HCT116 (cell line): ENCODE results near the gene BLNK. TPM values are rescaled to one million over a fixed set of nuclear protein-coding genes. Genes with fewer than 3 reads are reported as not detected.

Experiments
- ATAC-seq: fragments of 200-7000 bp; cut with Tn5 transposase; 2 replicates; pipeline ENCODE4 v1.9.1; 2020; ENCODE audit warnings: mild to moderate bottlenecking, moderate library complexity
- BruUV-seq: library from RNA; stranded (reverse); fragments of 400-500 nt; replicated peaks from 2 replicates; lab custom pipeline; 2021; lab: Mats Ljungman, UMichigan
- CTCF ChIA-PET: fragments of 300-600 bp; sonication (Branson Sonifier 250); formaldehyde crosslinking; loops from one replicate; lab custom pipeline; 2021; ENCODE audit warnings: antibody characterized with exemption; lab: Charles Lee
- POLR2A ChIA-PET: fragments of 300-600, 350-600 bp; sonication (Branson Sonifier 250); formaldehyde crosslinking; loops from one replicate; lab custom pipeline; 2021; ENCODE audit warnings: antibody characterized with exemption; lab: Charles Lee
- RAD21 ChIA-PET, 2 experiments: fragments of 300-600 bp; sonication (Branson Sonifier 250); formaldehyde crosslinking; loops; one replicate each; lab custom pipeline; 2023; ENCODE audit warnings: low total read pairs in 2 of 2; ENCODE audit not compliant: uncharacterized antibody in 2 of 2, unreplicated experiment in 2 of 2, low non-redundant PET in 1 of 2; lab: Charles Lee
- DNase-seq: peaks from one replicate; pipeline ENCODE4 v3.0.0-alpha.2; 2010; ENCODE audit warnings: low read depth, low spot score
- H2AFZ ChIP-seq: fragments of 200-600 bp; shearing (Covaris generic), sonication (generic); 2 replicates; pipeline ENCODE4 v1.6.1; 2017; ENCODE audit warnings: low read depth, mixed run types, mixed read lengths, antibody characterized with exemption, low read length; ENCODE audit not compliant: poor library complexity, severe bottlenecking
- H3K27ac ChIP-seq: 2 replicates; pipeline ENCODE4 v1.5.1; 2012; ENCODE audit warnings: low read depth, low read length
- H3K27me3 ChIP-seq: fragments of 200-600 bp; sonication (generic); 2 replicates; pipeline ENCODE4 v1.6.1; 2016; ENCODE audit warnings: mixed run types, low read length, mixed read lengths; ENCODE audit not compliant: insufficient read depth
- H3K36me3 ChIP-seq, 2 experiments: fragments of 200-500 bp in 1 of 2; fragments of 200-600 bp in 1 of 2; sonication (Bioruptor generic) in 1 of 2; sonication (generic) in 1 of 2; 2 replicates each; pipeline versions ENCODE4 v1.5.1 to v1.6.1; 2014 to 2016; ENCODE audit warnings: low read length in 2 of 2, inconsistent platforms in 1 of 2, mixed read lengths in 1 of 2, mixed run types in 1 of 2; ENCODE audit not compliant: insufficient read depth in 2 of 2, control insufficient read depth in 1 of 2
- H3K4me1 ChIP-seq, 2 experiments: fragments of 200-600 bp in 1 of 2; sonication (generic) in 1 of 2; 2 replicates each; pipeline versions ENCODE4 v1.5.1 to v1.6.1; 2012 to 2017; ENCODE audit warnings: low read length in 2 of 2, inconsistent platforms in 1 of 2, mild to moderate bottlenecking in 1 of 2, mixed read lengths in 1 of 2, mixed run types in 1 of 2, moderate library complexity in 1 of 2; ENCODE audit not compliant: insufficient read depth in 2 of 2, control insufficient read depth in 1 of 2
- H3K4me2 ChIP-seq: fragments of 200-600 bp; sonication (generic); 2 replicates; pipeline ENCODE4 v1.6.1; 2017; ENCODE audit warnings: mixed run types, low read length, mixed read lengths
- H3K4me3 ChIP-seq, 2 experiments: fragments of 200-600 bp in 1 of 2; sonication (generic) in 1 of 2; replicated peaks in 1 of 2; 2 replicates each; pipeline ENCODE4 v1.5.1; 2011 to 2016; ENCODE audit warnings: low read length in 2 of 2, control low read depth in 1 of 2, low read depth in 1 of 2, mild to moderate bottlenecking in 1 of 2, mixed read lengths in 1 of 2, mixed run types in 1 of 2
- H3K79me2 ChIP-seq: fragments of 200-600 bp; sonication (generic); 2 replicates; pipeline ENCODE4 v1.6.1; 2017; ENCODE audit warnings: mild to moderate bottlenecking, mixed run types, low read length, moderate library complexity, mixed read lengths; ENCODE audit not compliant: insufficient read depth
- H3K9ac ChIP-seq: fragments of 200-600 bp; sonication (generic); 2 replicates; pipeline ENCODE4 v1.6.1; 2016; ENCODE audit warnings: low read length, mixed read lengths
- H3K9me2 ChIP-seq: fragments of 200-600 bp; sonication (generic), shearing (Covaris generic); 2 replicates; pipeline ENCODE4 v1.6.1; 2017; ENCODE audit warnings: mixed run types, mild to moderate bottlenecking, moderate library complexity; ENCODE audit not compliant: insufficient read depth
- H3K9me3 ChIP-seq, 2 experiments: fragments of 200-500 bp in 1 of 2; fragments of 200-600 bp in 1 of 2; sonication (Bioruptor generic) in 1 of 2; sonication (generic) in 1 of 2; 2 replicates each; pipeline ENCODE4 v1.6.1; 2014 to 2017; ENCODE audit warnings: low read length in 2 of 2, mixed read lengths in 2 of 2, inconsistent platforms in 1 of 2, low read depth in 1 of 2, mild to moderate bottlenecking in 1 of 2, mixed run types in 1 of 2, moderate library complexity in 1 of 2; ENCODE audit not compliant: control insufficient read depth in 1 of 2, insufficient read depth in 1 of 2
- H4K20me1 ChIP-seq: fragments of 200-600 bp; sonication (generic), shearing (Covaris generic); 2 replicates; pipeline ENCODE4 v1.6.1; 2017; ENCODE audit warnings: mixed run types, mild to moderate bottlenecking, moderate library complexity; ENCODE audit not compliant: insufficient read depth
- CBX3 ChIP-seq: IDR thresholded peaks from 2 replicates; pipeline ENCODE4 v1.6.1; 2012; ENCODE audit warnings: low read depth
- EGR1 ChIP-seq: IDR thresholded peaks from 2 replicates; pipeline ENCODE4 v1.6.1; 2012; ENCODE audit warnings: low read depth
- EZH2 ChIP-seq: fragments of 200-600 bp; sonication (generic); IDR thresholded peaks from 2 replicates; pipeline ENCODE4 v1.6.1; 2017; ENCODE audit warnings: antibody characterized with exemption, mixed run types
- EZH2phosphoT487 ChIP-seq: fragments of 200-600 bp; IDR thresholded peaks from 2 replicates; pipeline ENCODE4 v1.6.1; 2018; ENCODE audit warnings: antibody characterized with exemption, borderline replicate concordance
- FOSL1 ChIP-seq: IDR thresholded peaks from 2 replicates; pipeline ENCODE4 v1.6.1; 2012; ENCODE audit warnings: low read depth
- JUND ChIP-seq: IDR thresholded peaks from 2 replicates; pipeline ENCODE4 v1.6.1; 2012
- POLR2AphosphoS5 ChIP-seq: IDR thresholded peaks from 2 replicates; pipeline ENCODE4 v1.6.1; 2011; ENCODE audit warnings: mild to moderate bottlenecking, low read depth, low read length, moderate library complexity
- SIN3A ChIP-seq: IDR thresholded peaks from 2 replicates; pipeline ENCODE4 v1.6.1; 2012; ENCODE audit warnings: low read depth
- SP1 ChIP-seq: IDR thresholded peaks from 2 replicates; pipeline ENCODE4 v1.6.1; 2012; ENCODE audit warnings: low read depth
- YY1 ChIP-seq: IDR thresholded peaks from 2 replicates; pipeline ENCODE4 v1.6.1; 2011; ENCODE audit warnings: low read length, low read depth, moderate library complexity, mild to moderate bottlenecking; ENCODE audit not compliant: insufficient replicate concordance; ENCODE audit errors: extremely low read depth
- ZNF274 ChIP-seq: fragments of 200-500 bp; sonication (Bioruptor generic); IDR thresholded peaks from 2 replicates; pipeline ENCODE4 v1.6.1; 2014; ENCODE audit warnings: mild to moderate bottlenecking, low read depth, low read length, inconsistent platforms
- intact Hi-C: fragments of 100-400 bp; cut with micrococcal nuclease; formaldehyde crosslinking; loops from 2 replicates; pipeline ENCODE4 v1.10.0; 2022
- total RNA-seq: library from RNA; stranded (reverse); gene quantifications from one replicate; pipeline ENCODE4 v1.2.1, GENCODE V29; 2021; ENCODE audit not compliant: unreplicated experiment
- TF ChIP-seq, protein P1 (sequence below): IDR thresholded peaks from 2 replicates; pipeline ENCODE4 v1.6.1; 2012; ENCODE audit warnings: low read depth

The BLNK gene
- total RNA-seq, 1 experiment from 2014 or later: 0.59 TPM

DNA sequence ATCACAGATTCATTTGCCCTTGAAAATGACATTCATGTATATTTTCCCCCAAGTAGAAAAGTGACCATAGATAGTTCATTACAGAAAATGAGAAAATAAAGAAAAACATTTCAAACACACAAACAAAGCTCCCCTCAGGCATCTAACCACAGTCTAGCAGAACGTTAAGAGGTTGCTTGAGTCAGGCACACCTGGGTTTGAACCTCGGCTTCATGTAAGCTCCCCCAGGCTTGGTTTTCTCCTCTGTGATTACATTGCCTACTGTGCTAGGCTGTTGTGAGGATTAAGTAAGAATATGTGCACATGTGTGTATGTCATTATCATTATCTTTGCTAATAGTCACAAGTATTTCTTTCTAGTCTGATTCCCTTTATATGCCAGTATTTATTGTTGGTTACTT, 42.0 kb upstream of the BLNK start (continued):
- TF ChIP-seq, protein P1, sequence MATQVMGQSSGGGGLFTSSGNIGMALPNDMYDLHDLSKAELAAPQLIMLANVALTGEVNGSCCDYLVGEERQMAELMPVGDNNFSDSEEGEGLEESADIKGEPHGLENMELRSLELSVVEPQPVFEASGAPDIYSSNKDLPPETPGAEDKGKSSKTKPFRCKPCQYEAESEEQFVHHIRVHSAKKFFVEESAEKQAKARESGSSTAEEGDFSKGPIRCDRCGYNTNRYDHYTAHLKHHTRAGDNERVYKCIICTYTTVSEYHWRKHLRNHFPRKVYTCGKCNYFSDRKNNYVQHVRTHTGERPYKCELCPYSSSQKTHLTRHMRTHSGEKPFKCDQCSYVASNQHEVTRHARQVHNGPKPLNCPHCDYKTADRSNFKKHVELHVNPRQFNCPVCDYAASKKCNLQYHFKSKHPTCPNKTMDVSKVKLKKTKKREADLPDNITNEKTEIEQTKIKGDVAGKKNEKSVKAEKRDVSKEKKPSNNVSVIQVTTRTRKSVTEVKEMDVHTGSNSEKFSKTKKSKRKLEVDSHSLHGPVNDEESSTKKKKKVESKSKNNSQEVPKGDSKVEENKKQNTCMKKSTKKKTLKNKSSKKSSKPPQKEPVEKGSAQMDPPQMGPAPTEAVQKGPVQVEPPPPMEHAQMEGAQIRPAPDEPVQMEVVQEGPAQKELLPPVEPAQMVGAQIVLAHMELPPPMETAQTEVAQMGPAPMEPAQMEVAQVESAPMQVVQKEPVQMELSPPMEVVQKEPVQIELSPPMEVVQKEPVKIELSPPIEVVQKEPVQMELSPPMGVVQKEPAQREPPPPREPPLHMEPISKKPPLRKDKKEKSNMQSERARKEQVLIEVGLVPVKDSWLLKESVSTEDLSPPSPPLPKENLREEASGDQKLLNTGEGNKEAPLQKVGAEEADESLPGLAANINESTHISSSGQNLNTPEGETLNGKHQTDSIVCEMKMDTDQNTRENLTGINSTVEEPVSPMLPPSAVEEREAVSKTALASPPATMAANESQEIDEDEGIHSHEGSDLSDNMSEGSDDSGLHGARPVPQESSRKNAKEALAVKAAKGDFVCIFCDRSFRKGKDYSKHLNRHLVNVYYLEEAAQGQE: no peak
- TF ChIP-seq YY1 (no peak), CBX3 (no peak), JUND (no peak), EZH2phosphoT487 (no peak), POLR2AphosphoS5 (no peak), ZNF274 (no peak), SP1 (no peak), SIN3A (no peak)

DNA sequence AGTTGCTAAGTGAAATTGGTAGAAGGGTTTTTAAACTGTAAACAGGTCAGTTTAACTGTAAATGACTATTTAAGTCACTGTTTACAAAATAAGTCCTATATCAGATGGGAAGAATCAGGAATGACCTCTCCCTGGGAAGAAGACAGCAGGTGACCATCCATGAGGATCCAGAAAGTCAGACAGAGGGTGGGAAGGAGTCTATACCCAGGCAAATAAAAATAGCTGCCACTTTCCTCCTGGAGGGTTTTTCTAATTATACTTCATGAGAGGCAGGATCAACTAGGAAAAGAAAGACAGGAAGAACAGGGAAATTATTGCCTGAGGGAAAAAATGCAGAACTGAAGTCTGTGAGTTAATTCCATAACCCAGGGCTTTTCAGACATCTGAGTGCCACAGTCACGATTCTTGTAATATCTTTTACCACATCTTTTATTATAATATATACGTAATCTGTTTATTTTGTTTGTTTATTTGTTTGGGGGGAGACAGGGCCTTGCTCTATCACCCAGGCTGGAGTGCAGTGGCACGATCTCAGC, 39.9 kb upstream of the BLNK start:
- Histone ChIP-seq H3K9ac (no peak overlapping the region), H3K9me3 (no peaks in the 10 kb centered on the region), H3K36me3 (no peaks in the 10 kb centered on the region), H3K4me3 (no peak overlapping the region), H3K27me3 (no peaks in the 10 kb centered on the region), H4K20me1 (no peaks in the 10 kb centered on the region), H3K9me2 (no peaks in the 10 kb centered on the region), H2AFZ (no peak overlapping the region), H3K27ac (no peak overlapping the region), H3K79me2 (no peaks in the 10 kb centered on the region), H3K4me2 (no peak overlapping the region), H3K4me1 (no peaks in the 10 kb centered on the region)
- TF ChIP-seq SP1: no peak
- TF ChIP-seq EGR1: no peak
- TF ChIP-seq FOSL1: no peak
- TF ChIP-seq EZH2: no peak
- TF ChIP-seq, protein P1: no peak
- ChIA-PET RAD21 (no interaction called here), CTCF (no interaction called here), POLR2A (no interaction called here)
- intact Hi-C loops: no loop called here
- no peak for DNase-seq
- no TSS peak for BruUV-seq
- no peak for ATAC-seq
